GM12878 (cell line): ENCODE measurements around the gene DLG2. TPM values are rescaled to one million over a fixed set of nuclear protein-coding genes. Genes with fewer than 3 reads are reported as not detected.

Experiments used
- ATAC-seq: fragments of 200-7000 bp; cut with Tn5 transposase; 3 replicates; pipeline ENCODE4 v1.9.1; 2020; ENCODE audit warnings: mild to moderate bottlenecking, moderate library complexity
- BruUV-seq: library from RNA; stranded (reverse); fragments of 400-500 nt; replicated peaks from 2 replicates; lab custom pipeline; 2021; lab: Mats Ljungman, UMichigan
- CTCF ChIA-PET: fragments of 300-600 bp; sonication (Branson Sonifier 250); formaldehyde crosslinking; extraction: SDS; loops from one replicate; lab custom pipeline; 2021; ENCODE audit warnings: inconsistent platforms; lab: Yijun Ruan, JAX
- POLR2A ChIA-PET: fragments of 350-600 bp; formaldehyde crosslinking; extraction: SDS; loops from one replicate; lab custom pipeline; 2021; ENCODE audit warnings: inconsistent platforms; lab: Charles Lee
- RAD21 ChIA-PET: fragments of 300-600 bp; sonication (Branson Sonifier 250); formaldehyde crosslinking; loops from one replicate; lab custom pipeline; 2023; ENCODE audit warnings: antibody characterized with exemption; ENCODE audit not compliant: unreplicated experiment; lab: Charles Lee
- SMC1A ChIA-PET: fragments of 300-600 bp; sonication (Branson Sonifier 250); formaldehyde crosslinking; loops from one replicate; lab custom pipeline; 2023; ENCODE audit not compliant: unreplicated experiment, uncharacterized antibody; lab: Charles Lee
- DNase-seq: peaks from one replicate; pipeline ENCODE4 v3.0.0-alpha.2; 2011; ENCODE audit warnings: low read depth, low spot score
- FAIRE-seq: peaks from 3 replicates; lab custom pipeline; 2011; peaks lifted over from hg19 to GRCh38; lab: Jason Lieb, UNC
- H2AFZ ChIP-seq: 2 replicates; pipeline ENCODE4 v1.6.0; 2011; ENCODE audit warnings: low read depth, low read length, control low read depth; ENCODE audit not compliant: control insufficient read depth
- H3K27ac ChIP-seq: 2 replicates; pipeline ENCODE4 v1.5.1; 2011; ENCODE audit warnings: control low read depth; ENCODE audit not compliant: control insufficient read depth, insufficient read depth
- H3K27me3 ChIP-seq, 2 experiments: replicated peaks in 1 of 2; 2 replicates each; pipeline versions ENCODE4 v1.6.0 to v1.6.1; 2011; ENCODE audit warnings: low read length in 1 of 2; ENCODE audit not compliant: control insufficient read depth in 2 of 2, insufficient read depth in 2 of 2
- H3K36me3 ChIP-seq, 2 experiments: 2 replicates each; pipeline ENCODE4 v1.5.1; 2011; ENCODE audit warnings: low read length in 1 of 2; ENCODE audit not compliant: control insufficient read depth in 2 of 2, insufficient read depth in 2 of 2
- H3K4me1 ChIP-seq: 2 replicates; pipeline ENCODE4 v1.6.1; 2011; ENCODE audit warnings: mild to moderate bottlenecking, low read length, moderate library complexity, mixed read lengths; ENCODE audit not compliant: control insufficient read depth, insufficient read depth
- H3K4me2 ChIP-seq: 2 replicates; pipeline ENCODE4 v1.6.0; 2011; ENCODE audit warnings: control low read depth; ENCODE audit not compliant: control insufficient read depth, insufficient read depth
- H3K4me3 ChIP-seq: fragments of 200-600 bp; sonication (generic); 2 replicates; pipeline ENCODE4 v1.5.1; 2016
- H3K79me2 ChIP-seq: 2 replicates; pipeline ENCODE4 v1.6.0; 2011; ENCODE audit warnings: low read length; ENCODE audit not compliant: control insufficient read depth, insufficient read depth
- H3K9ac ChIP-seq: 2 replicates; pipeline ENCODE4 v1.8.0; 2011; ENCODE audit warnings: low read length, control low read depth, mixed read lengths; ENCODE audit not compliant: control insufficient read depth, insufficient read depth
- H3K9me3 ChIP-seq: replicated peaks from 3 replicates; pipeline ENCODE4 v1.5.1; 2011; ENCODE audit warnings: mild to moderate bottlenecking, low read length; ENCODE audit not compliant: control insufficient read depth, insufficient read depth
- H4K20me1 ChIP-seq: 2 replicates; pipeline ENCODE4 v1.6.0; 2011; ENCODE audit not compliant: control insufficient read depth, insufficient read depth
- BHLHE40 ChIP-seq, 2 experiments: fragments of 450-650 bp in 1 of 2; IDR thresholded peaks; 2 replicates each; pipeline ENCODE4 v1.6.1; 2011 to 2017; ENCODE audit warnings: low read depth in 2 of 2, borderline replicate concordance in 1 of 2, improper control_type of control experiment in 1 of 2, low read length in 1 of 2, mild to moderate bottlenecking in 1 of 2
- EZH2 ChIP-seq: IDR thresholded peaks from 2 replicates; pipeline ENCODE4 v1.6.1; 2012; ENCODE audit warnings: low read depth, mild to moderate bottlenecking, control low read depth, inconsistent platforms, low read length, borderline replicate concordance; ENCODE audit not compliant: control insufficient read depth
- FOXM1 ChIP-seq: IDR thresholded peaks from 2 replicates; pipeline ENCODE4 v1.6.1; 2012; ENCODE audit warnings: low read depth, mild to moderate bottlenecking, inconsistent platforms, low read length, moderate library complexity
- IRF4 ChIP-seq: IDR thresholded peaks from 2 replicates; pipeline ENCODE4 v1.6.1; 2011; ENCODE audit warnings: low read depth, low read length
- JUNB ChIP-seq: IDR thresholded peaks from 2 replicates; pipeline ENCODE4 v1.6.1; 2016; ENCODE audit warnings: antibody characterized with exemption, mild to moderate bottlenecking
- LARP7 ChIP-seq: fragments of 450-650 bp; IDR thresholded peaks from 2 replicates; pipeline ENCODE4 v1.6.1; 2017; ENCODE audit warnings: mild to moderate bottlenecking
- MEF2B ChIP-seq: fragments of 450-650 bp; IDR thresholded peaks from 2 replicates; pipeline ENCODE4 v1.6.1; 2018; ENCODE audit warnings: mild to moderate bottlenecking, moderate library complexity; ENCODE audit not compliant: partially characterized antibody, poor library complexity, severe bottlenecking
- NFYA ChIP-seq: IDR thresholded peaks from 2 replicates; pipeline ENCODE4 v1.6.1; 2011; ENCODE audit warnings: low read depth, mild to moderate bottlenecking, low read length, improper control_type of control experiment, borderline replicate concordance
- PML ChIP-seq: IDR thresholded peaks from 2 replicates; pipeline ENCODE4 v1.6.1; 2012; ENCODE audit warnings: low read length, inconsistent platforms
- RUNX3 ChIP-seq: IDR thresholded peaks from 2 replicates; pipeline ENCODE4 v1.6.1; 2012; ENCODE audit warnings: low read length, inconsistent platforms
- SREBF2 ChIP-seq: IDR thresholded peaks from 2 replicates; pipeline ENCODE4 v1.6.1; 2012; ENCODE audit warnings: mild to moderate bottlenecking, low read length
- WGBS: methylation state at CpG from one replicate; pipeline ENCODE4 v1.1.6; 2016; ENCODE audit warnings: low lambda C conversion rate; ENCODE audit not compliant: insufficient replicate concordance, insufficient coverage; ENCODE audit errors: missing lambda C conversion rate; 5-methylcytosine and 5-hydroxymethylcytosine counted together
- in situ Hi-C: fragments of 300-500 bp; cut with MboI; formaldehyde crosslinking; loops from 9 replicates; pipeline ENCODE4 v1.14.3; 2018; ENCODE audit warnings: mixed read lengths
- intact Hi-C: fragments of 100-400 bp; cut with micrococcal nuclease; formaldehyde crosslinking; loops from one replicate; pipeline ENCODE4 v1.14.2; 2022; ENCODE audit not compliant: unreplicated experiment
- polyA plus RNA-seq, 11 experiments: library from polyadenylated mRNA; depleted of rRNA in 4 of 11; unstranded in 6 of 11; stranded (reverse) in 5 of 11; fragments of >200 nt; fragmentation: Nextera tagmentation in 4 of 11; fragmentation: Illumina TruSeq in 1 of 11; extraction: Ambion mirVana in 4 of 11; extraction: Trizol in 1 of 11; gene quantifications; 1 replicate in 1 of 11; 2 replicates in 10 of 11; pipeline versions ENCODE4 v1.2.1 to v1.2.3, GENCODE V29; 2011 to 2016; ENCODE audit warnings: inconsistent platforms in 2 of 11, missing spikeins in 2 of 11, low read depth in 1 of 11
- total RNA-seq, 4 experiments: library from RNA; depleted of rRNA in 3 of 4; stranded (reverse); fragments of >200 nt in 3 of 4; fragmentation: Illumina TruSeq in 1 of 4; extraction: Trizol in 1 of 4; gene quantifications; 2 replicates each; pipeline versions ENCODE4 v1.2.1 to v1.2.3, GENCODE V29; 2013 to 2021
- TF ChIP-seq, protein P1 (sequence below): IDR thresholded peaks from 2 replicates; pipeline ENCODE4 v1.6.1; 2011; ENCODE audit warnings: borderline replicate concordance, low read depth, mild to moderate bottlenecking, moderate library complexity, low read length; ENCODE audit not compliant: insufficient read depth, poor library complexity, severe bottlenecking
- TF ChIP-seq, protein P2 (sequence below): fragments of 450-650 bp; IDR thresholded peaks from 2 replicates; pipeline ENCODE4 v1.6.1; 2017; ENCODE audit warnings: low read depth, mild to moderate bottlenecking, moderate library complexity
- TF ChIP-seq, protein P3 (sequence below): fragments of 450-650 bp; IDR thresholded peaks from 2 replicates; pipeline ENCODE4 v1.6.1; 2018; ENCODE audit warnings: borderline replicate concordance, mild to moderate bottlenecking; ENCODE audit not compliant: partially characterized antibody

The DLG2 gene
- total and polyA plus RNA-seq, 10 of the 15 experiments (the other 5 are each of a cell fraction or from before 2014, with no cell fraction given), result 0.09 to 0.98 (median 0.35) TPM

DNA sequence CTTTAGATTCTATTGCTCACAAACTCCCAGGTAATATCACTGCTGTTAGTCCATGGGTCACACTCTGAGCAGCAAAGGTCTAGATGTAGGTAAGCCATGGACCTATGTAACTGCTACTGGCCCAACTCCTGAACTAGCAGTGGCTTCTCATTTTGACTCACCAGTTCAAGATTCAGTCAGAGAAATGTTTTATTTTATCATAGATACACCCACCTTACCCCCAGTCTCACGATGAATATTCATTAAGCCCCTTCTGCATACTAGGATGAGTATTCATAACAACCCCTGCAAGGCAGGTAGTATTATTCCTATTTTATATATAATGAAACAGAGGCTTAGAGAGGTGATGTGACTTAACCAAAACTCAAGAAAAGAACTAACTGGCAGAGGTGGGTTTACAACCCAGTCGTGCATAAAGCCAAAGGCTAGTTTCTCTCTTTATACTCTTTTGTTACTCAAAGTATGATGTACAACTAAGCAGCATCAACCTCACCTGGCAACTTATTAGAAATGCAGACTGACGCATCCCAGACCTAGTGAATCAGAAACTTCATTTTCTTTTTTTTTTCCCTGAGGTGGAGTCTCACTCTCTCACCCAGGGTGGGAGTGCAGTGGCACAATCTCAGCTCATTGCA lies 1383.4 kb downstream of the DLG2 start (continued):
- TF ChIP-seq, protein P1, sequence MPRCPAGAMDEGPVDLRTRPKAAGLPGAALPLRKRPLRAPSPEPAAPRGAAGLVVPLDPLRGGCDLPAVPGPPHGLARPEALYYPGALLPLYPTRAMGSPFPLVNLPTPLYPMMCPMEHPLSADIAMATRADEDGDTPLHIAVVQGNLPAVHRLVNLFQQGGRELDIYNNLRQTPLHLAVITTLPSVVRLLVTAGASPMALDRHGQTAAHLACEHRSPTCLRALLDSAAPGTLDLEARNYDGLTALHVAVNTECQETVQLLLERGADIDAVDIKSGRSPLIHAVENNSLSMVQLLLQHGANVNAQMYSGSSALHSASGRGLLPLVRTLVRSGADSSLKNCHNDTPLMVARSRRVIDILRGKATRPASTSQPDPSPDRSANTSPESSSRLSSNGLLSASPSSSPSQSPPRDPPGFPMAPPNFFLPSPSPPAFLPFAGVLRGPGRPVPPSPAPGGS, result peak; percentile 25
- TF ChIP-seq FOXM1 (peak; percentile 83; the same call in 1 of the 2 replicates), IRF4 (peak; percentile 70; the same call in 1 of the 2 replicates), LARP7 (no peak), PML (0 out of 2 replicates have a peak, but pooled peaks have one; percentile 38), RUNX3 (peak; percentile 68)

DNA sequence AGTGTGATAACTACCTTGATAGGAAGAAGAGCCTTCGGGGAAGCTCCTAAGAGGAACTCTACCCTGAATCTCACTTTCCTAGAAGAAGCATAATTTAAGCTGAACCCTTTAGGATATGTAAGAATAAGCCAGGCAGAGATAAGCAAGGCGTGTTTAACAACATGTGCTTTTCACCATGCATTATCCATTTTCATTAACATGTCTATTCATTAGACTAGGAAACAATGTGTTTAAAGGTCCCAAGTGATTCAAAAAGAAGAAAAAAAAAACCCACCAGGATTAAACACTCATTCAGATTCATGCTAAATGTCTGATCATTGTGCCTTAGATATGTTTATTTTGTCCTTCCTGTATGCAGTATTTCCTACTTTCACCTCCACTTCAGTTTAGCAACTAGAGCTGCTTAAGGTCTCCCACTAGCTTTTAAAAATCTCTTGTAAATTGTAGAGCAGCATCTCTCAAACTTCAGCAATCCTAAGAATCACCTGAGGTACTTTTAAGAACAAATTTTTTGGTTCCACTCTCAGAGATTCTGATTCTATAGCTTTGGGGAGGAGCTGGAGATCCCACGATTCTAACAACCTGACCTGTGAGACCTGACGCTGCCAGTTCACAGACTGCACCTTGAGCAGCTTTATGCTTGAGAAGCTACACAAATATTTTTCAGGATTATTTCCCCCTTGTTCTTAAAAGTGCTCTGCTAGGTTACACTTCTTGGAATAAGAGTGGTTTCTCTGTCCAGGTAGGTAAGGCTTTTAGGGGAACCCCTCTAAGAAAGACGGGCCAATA lies 1385.6 kb downstream of the DLG2 start:
- BruUV-seq, result no TSS peak
- Histone ChIP-seq H3K27me3 (no peaks in the 10 kb centered on the region), H3K4me2 (no peak overlapping the region), H4K20me1 (no peaks in the 10 kb centered on the region), H3K36me3 (no peaks in the 10 kb centered on the region), H3K9ac (no peak overlapping the region), H3K4me3 (no peak overlapping the region), H3K27ac (no peak overlapping the region), H3K79me2 (no peaks in the 10 kb centered on the region), H3K4me1 (no peaks in the 10 kb centered on the region), H3K9me3 (no peaks in the 10 kb centered on the region), H2AFZ (no peak overlapping the region)
- intact Hi-C loops (loop anchor here (5.0 kb wide), 1 partner anchor 269 kb away; no protein-coding TSS in a partner anchor), in situ Hi-C loops (no loop called here)
- DNase-seq (no peak), FAIRE-seq (no peak), ATAC-seq (no peak)
- POLR2A ChIA-PET, result no interaction called here
- CTCF ChIA-PET, result interaction anchor here (0.6 to 1.6 kb wide), 3 partner anchors 10 to 177 kb away, joined by 3 to 5 read pairs (median 3); no protein-coding TSS in a partner anchor
- SMC1A ChIA-PET, result interaction anchor here (2.0 kb wide), 1 partner anchor 21 kb away, joined by 5 read pairs; no protein-coding TSS in a partner anchor
- RAD21 ChIA-PET, result no interaction called here
- WGBS, result 36% methylated on average over 5 of the region's 5 CpGs
- no peak for TF ChIP-seq MEF2B
- no peak for TF ChIP-seq EZH2
- no peak for TF ChIP-seq BHLHE40 (IDR thresholded peaks at IDR 0.05; ENCODE audit: borderline replicate concordance in 1 of 2, low read depth in 2 of 2, low read length in 1 of 2)
- TF ChIP-seq, protein P2, sequence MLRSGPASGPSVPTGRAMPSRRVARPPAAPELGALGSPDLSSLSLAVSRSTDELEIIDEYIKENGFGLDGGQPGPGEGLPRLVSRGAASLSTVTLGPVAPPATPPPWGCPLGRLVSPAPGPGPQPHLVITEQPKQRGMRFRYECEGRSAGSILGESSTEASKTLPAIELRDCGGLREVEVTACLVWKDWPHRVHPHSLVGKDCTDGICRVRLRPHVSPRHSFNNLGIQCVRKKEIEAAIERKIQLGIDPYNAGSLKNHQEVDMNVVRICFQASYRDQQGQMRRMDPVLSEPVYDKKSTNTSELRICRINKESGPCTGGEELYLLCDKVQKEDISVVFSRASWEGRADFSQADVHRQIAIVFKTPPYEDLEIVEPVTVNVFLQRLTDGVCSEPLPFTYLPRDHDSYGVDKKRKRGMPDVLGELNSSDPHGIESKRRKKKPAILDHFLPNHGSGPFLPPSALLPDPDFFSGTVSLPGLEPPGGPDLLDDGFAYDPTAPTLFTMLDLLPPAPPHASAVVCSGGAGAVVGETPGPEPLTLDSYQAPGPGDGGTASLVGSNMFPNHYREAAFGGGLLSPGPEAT, result no peak
- no peak for TF ChIP-seq JUNB
- no peak for TF ChIP-seq SREBF2
- no peak for TF ChIP-seq NFYA
- TF ChIP-seq, protein P3, sequence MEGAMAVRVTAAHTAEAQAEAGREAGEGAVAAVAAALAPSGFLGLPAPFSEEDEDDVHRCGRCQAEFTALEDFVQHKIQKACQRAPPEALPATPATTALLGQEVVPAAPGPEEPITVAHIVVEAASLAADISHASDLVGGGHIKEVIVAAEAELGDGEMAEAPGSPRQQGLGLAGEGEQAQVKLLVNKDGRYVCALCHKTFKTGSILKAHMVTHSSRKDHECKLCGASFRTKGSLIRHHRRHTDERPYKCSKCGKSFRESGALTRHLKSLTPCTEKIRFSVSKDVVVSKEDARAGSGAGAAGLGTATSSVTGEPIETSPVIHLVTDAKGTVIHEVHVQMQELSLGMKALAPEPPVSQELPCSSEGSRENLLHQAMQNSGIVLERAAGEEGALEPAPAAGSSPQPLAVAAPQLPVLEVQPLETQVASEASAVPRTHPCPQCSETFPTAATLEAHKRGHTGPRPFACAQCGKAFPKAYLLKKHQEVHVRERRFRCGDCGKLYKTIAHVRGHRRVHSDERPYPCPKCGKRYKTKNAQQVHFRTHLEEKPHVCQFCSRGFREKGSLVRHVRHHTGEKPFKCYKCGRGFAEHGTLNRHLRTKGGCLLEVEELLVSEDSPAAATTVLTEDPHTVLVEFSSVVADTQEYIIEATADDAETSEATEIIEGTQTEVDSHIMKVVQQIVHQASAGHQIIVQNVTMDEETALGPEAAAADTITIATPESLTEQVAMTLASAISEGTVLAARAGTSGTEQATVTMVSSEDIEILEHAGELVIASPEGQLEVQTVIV, result no peak
